GM23248 (cell line): ENCODE results near the gene STAC.

Experiments
- EZH2 ChIP-seq: fragments of 200-600 bp; sonication (generic); IDR thresholded peaks from 2 replicates; pipeline ENCODE4 v1.6.1; 2018; ENCODE audit warnings: antibody characterized with exemption, mild to moderate bottlenecking; ENCODE audit not compliant: insufficient read depth, poor library complexity, severe bottlenecking
- EZH2phosphoT487 ChIP-seq: fragments of 200-600 bp; sonication (generic); IDR thresholded peaks from 2 replicates; pipeline ENCODE4 v1.6.1; 2018; ENCODE audit warnings: antibody characterized with exemption, moderate library complexity, mild to moderate bottlenecking, low read depth; ENCODE audit not compliant: insufficient read depth

GRCh38 chr3:36558961-36559360 lies 178.7 kb downstream of the STAC start:
- no peak for TF ChIP-seq EZH2phosphoT487
- TF ChIP-seq EZH2, result no peak
